ENCODE measurements around the gene CCDC40. TPM values are rescaled to one million over a fixed set of nuclear protein-coding genes. Genes with fewer than 3 reads are reported as not detected.

CCDC40 gene
- total RNA-seq, 1 donor from 2014 or later: 7.7 TPM

GRCh38 chr17:80047176-80047575 lies 10.7 kb downstream of the CCDC40 start:
- Histone ChIP-seq H4K20me1 (ENCODE audit: low read depth) (no peaks in the 10 kb centered on the region), H3K36me3 (no peaks in the 10 kb centered on the region), H3K79me2 (ENCODE audit: low read depth) (no peaks in the 10 kb centered on the region), H3K27ac (no peak overlapping the region), H3K9ac (no peak overlapping the region), H3K9me3 (ENCODE audit: low read depth) (no peaks in the 10 kb centered on the region), H3K27me3 (no peaks in the 10 kb centered on the region), H2AFZ (replicated peaks) (no peak overlapping the region), H3F3A (ENCODE audit: low read depth) (no peaks in the 10 kb centered on the region), H3K4me1 (no peaks in the 10 kb centered on the region), H3K4me3 (no peak overlapping the region), H3K4me2 (no peak overlapping the region)
- no peak for TF ChIP-seq CTCF (IDR thresholded peaks at IDR 0.05)
- no peak for TF ChIP-seq EZH2 (IDR thresholded peaks at IDR 0.05)
- no peak for TF ChIP-seq EZH2phosphoT487 (IDR thresholded peaks at IDR 0.05)
- no peak for DNase-seq (ENCODE audit: low spot score)
- Mint-ChIP-seq H3K9me3 (peaks cover 4% of the 10 kb centered on the region), H3K36me3 (peaks cover 34% of the 10 kb centered on the region), H3K27ac (no peak overlapping the region), H3K4me3 (no peak overlapping the region), H3K27me3 (ENCODE audit: insufficient read depth, low read depth) (peaks cover 2% of the 10 kb centered on the region), H3K4me1 (no peaks in the 10 kb centered on the region)

GRCh38 chr17:80049986-80050385 lies 13.5 kb downstream of the CCDC40 start:
- no peaks in the 10 kb centered on the region for H3K79me2 ChIP-seq (ENCODE audit: low read depth)
- no peak overlapping the region for H3K4me3 ChIP-seq
- no peak overlapping the region for H3K27ac ChIP-seq
- H3K4me2 ChIP-seq: no peak overlapping the region
- no peaks in the 10 kb centered on the region for H3K4me1 ChIP-seq
- H3K36me3 ChIP-seq: no peaks in the 10 kb centered on the region
- no peaks in the 10 kb centered on the region for H4K20me1 ChIP-seq (ENCODE audit: low read depth)
- Mint-ChIP-seq H3K27me3 (ENCODE audit: insufficient read depth, low read depth) (peaks cover under 1% of the 10 kb centered on the region), H3K4me1 (no peaks in the 10 kb centered on the region), H3K9me3 (no peaks in the 10 kb centered on the region), H3K27ac (no peak overlapping the region), H3K4me3 (no peak overlapping the region), H3K36me3 (peaks cover 26% of the 10 kb centered on the region)
- no peak for DNase-seq (ENCODE audit: low spot score)
- no peaks in the 10 kb centered on the region for H3K9me3 ChIP-seq (ENCODE audit: low read depth)
- TF ChIP-seq EZH2 (IDR thresholded peaks at IDR 0.05): no peak
- TF ChIP-seq EZH2phosphoT487 (IDR thresholded peaks at IDR 0.05): no peak
- no peak for TF ChIP-seq CTCF (IDR thresholded peaks at IDR 0.05)
- H3K27me3 ChIP-seq: no peaks in the 10 kb centered on the region
- H3K9ac ChIP-seq: no peak overlapping the region
- H2AFZ ChIP-seq (replicated peaks): no peak overlapping the region
- no peaks in the 10 kb centered on the region for H3F3A ChIP-seq (ENCODE audit: low read depth)

- Mint-ChIP-seq H3K27ac (no peak overlapping the region), H3K36me3 (peaks cover 26% of the 10 kb centered on the region), H3K9me3 (no peaks in the 10 kb centered on the region), H3K4me3 (no peak overlapping the region), H3K4me1 (no peaks in the 10 kb centered on the region), H3K27me3 (ENCODE audit: insufficient read depth, low read depth) (no peaks in the 10 kb centered on the region)
- Histone ChIP-seq H3K4me3 (no peak overlapping the region), H4K20me1 (ENCODE audit: low read depth) (no peaks in the 10 kb centered on the region), H3F3A (ENCODE audit: low read depth) (no peaks in the 10 kb centered on the region), H3K79me2 (ENCODE audit: low read depth) (no peaks in the 10 kb centered on the region), H3K9ac (no peak overlapping the region), H3K27me3 (no peaks in the 10 kb centered on the region), H3K4me2 (no peak overlapping the region), H3K9me3 (ENCODE audit: low read depth) (no peaks in the 10 kb centered on the region), H2AFZ (replicated peaks) (no peak overlapping the region), H3K4me1 (no peaks in the 10 kb centered on the region), H3K27ac (no peak overlapping the region), H3K36me3 (no peaks in the 10 kb centered on the region)
- DNase-seq (ENCODE audit: low spot score): no peak
- TF ChIP-seq EZH2 (IDR thresholded peaks at IDR 0.05): no peak
- no peak for TF ChIP-seq EZH2phosphoT487 (IDR thresholded peaks at IDR 0.05)
- no peak for TF ChIP-seq CTCF (IDR thresholded peaks at IDR 0.05)
Observed at GRCh38 chr17:80050706-80051105, 14.3 kb downstream of the CCDC40 start.
